ENCODE measurements around the gene CLCF1.

The CLCF1 gene

DNA sequence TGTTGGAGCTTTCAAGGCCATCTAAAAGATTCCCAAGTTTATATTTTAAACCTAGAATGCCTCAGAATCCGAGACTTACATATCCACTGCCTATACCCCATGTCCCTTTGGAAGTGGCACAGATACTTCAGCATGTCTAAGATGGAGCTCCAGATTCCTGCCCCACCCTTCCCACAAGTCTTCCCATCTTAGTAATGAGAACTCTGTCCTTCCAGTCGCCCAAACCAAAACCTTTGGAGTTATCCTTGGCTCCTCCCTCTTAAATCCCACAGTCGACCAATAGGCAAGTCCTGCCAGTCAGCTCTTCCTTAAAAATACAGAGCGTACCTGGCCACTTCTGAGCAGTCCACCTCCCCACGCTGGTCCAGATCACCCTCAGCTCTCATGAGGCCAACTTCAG, 24.4 kb downstream of the CLCF1 start:
- Histone ChIP-seq H3K18ac (ENCODE audit: low read length) (no peak overlapping the region), H3K23ac (ENCODE audit: low read depth, low read length, poor library complexity) (no peak overlapping the region), H2AFZ (ENCODE audit: low read length) (no peak overlapping the region), H3K4me3 (ENCODE audit: low read length in 2 of 2) (no peak overlapping the region), H3K4me1 (ENCODE audit: control insufficient read depth in 2 of 2, insufficient read depth in 1 of 2, low read depth in 1 of 2, low read length in 2 of 2) (peaks cover 6 to 13% of the 10 kb centered on the region in 2 donors), H2BK5ac (ENCODE audit: low read length) (no peak overlapping the region), H2BK15ac (ENCODE audit: low read length) (no peak overlapping the region), H3K4ac (ENCODE audit: low read length) (no peak overlapping the region), H3K27ac (replicated peaks; ENCODE audit: low read length) (no peak overlapping the region), H3K4me2 (ENCODE audit: insufficient read depth, low read length, poor library complexity, severe bottlenecking) (no peak overlapping the region), H3K14ac (ENCODE audit: low read length) (no peak overlapping the region), H4K91ac (ENCODE audit: low read depth, low read length, poor library complexity) (no peak overlapping the region), H3K36me3 (replicated peaks in 1 of 2; ENCODE audit: control insufficient read depth in 2 of 2, insufficient read depth in 2 of 2, low read length in 2 of 2) (no peaks in the 10 kb centered on the region), H3K27me3 (ENCODE audit: control insufficient read depth in 3 of 3, insufficient read depth in 3 of 3, low read depth in 1 of 3, low read length in 3 of 3) (no peaks in the 10 kb centered on the region), H3K9ac (ENCODE audit: low read depth, low read length, poor library complexity) (no peak overlapping the region), H3K9me3 (replicated peaks in 1 of 2; ENCODE audit: control insufficient read depth in 2 of 2, insufficient read depth in 1 of 2, low read depth in 1 of 2, low read length in 2 of 2) (no peaks in the 10 kb centered on the region), H2AK5ac (ENCODE audit: low read depth, low read length) (no peak overlapping the region), H2BK120ac (ENCODE audit: low read depth, low read length) (no peak overlapping the region), H4K8ac (ENCODE audit: low read depth, low read length) (no peak overlapping the region), H3K79me1 (ENCODE audit: low read depth, low read length) (peaks cover 1% of the 10 kb centered on the region), H2BK12ac (ENCODE audit: low read length) (no peak overlapping the region)
- no peak for DNase-seq (ENCODE audit: low spot score)
- no CpG with 5 or more reads among the region's 5 CpGs for WGBS, 2 donors (ENCODE audit: extremely low coverage in 2 of 2, insufficient read length in 2 of 2, insufficient replicate concordance in 1 of 2)

DNA sequence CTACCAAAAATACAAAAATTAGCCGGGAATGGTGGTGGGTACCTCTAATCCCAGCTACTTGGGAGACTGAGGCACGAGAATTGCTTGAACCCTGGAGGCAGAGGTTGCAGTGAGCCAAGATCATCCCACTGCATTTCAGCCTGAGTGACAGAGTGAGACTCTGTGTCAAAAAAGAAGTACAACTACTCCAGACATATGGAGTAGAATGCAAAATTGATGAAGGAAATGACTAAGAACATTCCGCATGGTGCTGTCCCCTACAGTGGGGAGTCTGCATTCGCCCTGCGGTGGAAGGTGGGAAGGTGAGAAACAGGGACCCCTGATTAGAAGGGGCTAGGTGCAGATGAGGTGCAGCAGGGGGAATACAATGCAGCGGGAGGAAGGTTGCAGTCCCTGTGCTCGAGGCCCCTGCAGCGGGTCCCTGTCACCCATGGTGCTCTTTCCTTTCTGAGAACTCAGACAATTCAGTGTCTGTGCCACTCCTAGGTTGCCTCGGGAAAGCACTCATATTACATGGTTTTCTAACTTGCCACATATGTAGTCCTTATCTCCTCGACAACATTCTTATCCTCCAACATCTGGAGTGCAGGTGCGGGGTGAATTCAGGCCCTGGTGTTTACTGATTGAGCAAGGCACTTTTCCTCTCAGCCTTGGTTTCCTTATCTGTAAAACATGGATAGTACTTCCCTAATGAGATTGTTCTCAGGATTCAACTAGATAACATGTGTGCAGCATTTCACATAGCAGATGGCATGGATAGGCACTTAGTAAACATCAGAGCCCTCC, 25.2 kb downstream of the CLCF1 start:
- Histone ChIP-seq H3K79me1 (ENCODE audit: low read depth, low read length) (peaks cover 1% of the 10 kb centered on the region), H2BK12ac (ENCODE audit: low read length) (no peak overlapping the region), H2BK120ac (ENCODE audit: low read depth, low read length) (no peak overlapping the region), H3K4ac (ENCODE audit: low read length) (no peak overlapping the region), H2BK15ac (ENCODE audit: low read length) (no peak overlapping the region), H3K18ac (ENCODE audit: low read length) (no peak overlapping the region), H3K23ac (ENCODE audit: low read depth, low read length, poor library complexity) (no peak overlapping the region), H2AK5ac (ENCODE audit: low read depth, low read length) (no peak overlapping the region), H2AFZ (ENCODE audit: low read length) (no peak overlapping the region), H3K9me3 (replicated peaks in 1 of 2; ENCODE audit: control insufficient read depth in 2 of 2, insufficient read depth in 1 of 2, low read depth in 1 of 2, low read length in 2 of 2) (no peaks in the 10 kb centered on the region), H2BK5ac (ENCODE audit: low read length) (no peak overlapping the region), H3K4me1 (ENCODE audit: control insufficient read depth in 2 of 2, insufficient read depth in 1 of 2, low read depth in 1 of 2, low read length in 2 of 2) (peaks cover 3 to 11% of the 10 kb centered on the region in 2 donors), H3K27me3 (ENCODE audit: control insufficient read depth in 3 of 3, insufficient read depth in 3 of 3, low read depth in 1 of 3, low read length in 3 of 3) (no peaks in the 10 kb centered on the region), H3K4me3 (ENCODE audit: low read length in 2 of 2) (no peak overlapping the region), H3K36me3 (replicated peaks in 1 of 2; ENCODE audit: control insufficient read depth in 2 of 2, insufficient read depth in 2 of 2, low read length in 2 of 2) (no peaks in the 10 kb centered on the region), H4K91ac (ENCODE audit: low read depth, low read length, poor library complexity) (no peak overlapping the region), H3K14ac (ENCODE audit: low read length) (no peak overlapping the region), H3K9ac (ENCODE audit: low read depth, low read length, poor library complexity) (no peak overlapping the region), H3K27ac (replicated peaks; ENCODE audit: low read length) (no peak overlapping the region), H4K8ac (ENCODE audit: low read depth, low read length) (no peak overlapping the region), H3K4me2 (ENCODE audit: insufficient read depth, low read length, poor library complexity, severe bottlenecking) (no peak overlapping the region)
- WGBS, 2 donors (ENCODE audit: extremely low coverage in 2 of 2, insufficient read length in 2 of 2, insufficient replicate concordance in 1 of 2): no CpG with 5 or more reads among the region's 11 CpGs
- no peak for DNase-seq (ENCODE audit: low spot score)

DNA sequence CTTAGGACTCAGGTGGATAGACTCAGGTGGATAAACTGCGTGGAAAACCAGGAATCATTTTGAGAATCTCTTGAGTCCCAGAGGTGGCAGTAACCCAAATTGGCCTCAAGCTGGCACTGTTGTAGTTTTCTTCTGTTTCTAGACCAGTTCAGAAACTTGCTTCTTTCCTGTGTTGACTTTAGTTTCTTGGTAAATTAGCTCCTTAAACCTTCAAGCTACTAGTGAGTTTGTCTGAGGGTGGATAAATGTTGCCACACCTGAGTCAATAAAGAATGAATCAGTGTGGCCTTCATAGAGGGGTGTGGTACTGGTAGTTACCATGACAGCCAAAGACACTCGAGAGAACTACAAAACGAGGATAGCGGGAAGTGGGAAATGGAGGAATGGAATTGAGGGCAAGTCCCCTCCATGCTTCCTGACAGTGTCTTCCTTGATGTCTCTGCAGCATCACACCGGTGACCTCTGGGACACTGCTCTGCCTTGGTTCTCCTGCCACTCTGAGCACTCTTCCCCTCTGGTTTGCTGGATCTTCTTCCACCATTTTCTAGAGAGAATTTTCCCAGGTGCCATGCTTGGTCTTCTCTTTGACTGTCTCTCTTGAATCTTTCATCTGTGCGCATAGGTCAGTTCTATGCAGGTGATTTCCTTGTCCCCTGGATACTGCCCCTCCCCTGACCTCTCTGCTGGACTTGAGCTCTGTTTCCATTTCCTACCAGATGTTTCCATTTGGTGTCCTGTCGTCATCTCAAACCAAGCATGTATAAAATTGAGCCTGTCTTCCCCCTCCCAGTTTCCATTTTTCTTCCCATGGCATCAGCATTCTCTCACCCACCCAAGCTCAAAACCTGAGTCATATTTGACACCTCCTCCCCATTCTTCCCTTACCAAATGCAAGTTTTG, 27.2 kb downstream of the CLCF1 start:
- DNase-seq (ENCODE audit: low spot score): no peak
- Histone ChIP-seq H3K27ac (replicated peaks; ENCODE audit: low read length) (no peak overlapping the region), H3K14ac (ENCODE audit: low read length) (no peak overlapping the region)

More for the DNA sequence above, 27.2 kb downstream of the CLCF1 start:
- Histone ChIP-seq H4K8ac (ENCODE audit: low read depth, low read length) (no peak overlapping the region), H3K79me1 (ENCODE audit: low read depth, low read length) (no peaks in the 10 kb centered on the region), H2BK120ac (ENCODE audit: low read depth, low read length) (no peak overlapping the region), H3K4me3 (ENCODE audit: low read length in 2 of 2) (peak overlapping the region in 1 of 2 donors; percentile 38), H3K23ac (ENCODE audit: low read depth, low read length, poor library complexity) (no peak overlapping the region), H3K4ac (ENCODE audit: low read length) (no peak overlapping the region), H2BK5ac (ENCODE audit: low read length) (no peak overlapping the region), H3K27me3 (ENCODE audit: control insufficient read depth in 3 of 3, insufficient read depth in 3 of 3, low read depth in 1 of 3, low read length in 3 of 3) (no peaks in the 10 kb centered on the region), H4K91ac (ENCODE audit: low read depth, low read length, poor library complexity) (no peak overlapping the region), H3K36me3 (replicated peaks in 1 of 2; ENCODE audit: control insufficient read depth in 2 of 2, insufficient read depth in 2 of 2, low read length in 2 of 2) (no peaks in the 10 kb centered on the region), H3K4me2 (ENCODE audit: insufficient read depth, low read length, poor library complexity, severe bottlenecking) (no peak overlapping the region), H2BK12ac (ENCODE audit: low read length) (no peak overlapping the region), H2AK5ac (ENCODE audit: low read depth, low read length) (no peak overlapping the region), H2BK15ac (ENCODE audit: low read length) (no peak overlapping the region), H3K9me3 (replicated peaks in 1 of 2; ENCODE audit: control insufficient read depth in 2 of 2, insufficient read depth in 1 of 2, low read depth in 1 of 2, low read length in 2 of 2) (no peaks in the 10 kb centered on the region), H3K9ac (ENCODE audit: low read depth, low read length, poor library complexity) (no peak overlapping the region), H3K4me1 (ENCODE audit: control insufficient read depth in 2 of 2, insufficient read depth in 1 of 2, low read depth in 1 of 2, low read length in 2 of 2) (peaks cover 0 to 3% of the 10 kb centered on the region in 2 donors), H2AFZ (ENCODE audit: low read length) (peak overlapping the region; percentile 49), H3K18ac (ENCODE audit: low read length) (no peak overlapping the region)
- WGBS, 2 donors (ENCODE audit: extremely low coverage in 2 of 2, insufficient read length in 2 of 2, insufficient replicate concordance in 1 of 2): no CpG with 5 or more reads among the region's 7 CpGs

Data from neuronal stem cell (in vitro differentiated cells).